Measurements from ENCODE around the gene CLIC5.
A peak's percentile ranks its signal among the peaks of the same experiment; 100 is the strongest.
"Not testable (repeated sequence)": the region's sequence is repeated elsewhere in the genome, so short reads cannot be mapped to it uniquely, and the experiment has no call there.

Gene CLIC5

DNA sequence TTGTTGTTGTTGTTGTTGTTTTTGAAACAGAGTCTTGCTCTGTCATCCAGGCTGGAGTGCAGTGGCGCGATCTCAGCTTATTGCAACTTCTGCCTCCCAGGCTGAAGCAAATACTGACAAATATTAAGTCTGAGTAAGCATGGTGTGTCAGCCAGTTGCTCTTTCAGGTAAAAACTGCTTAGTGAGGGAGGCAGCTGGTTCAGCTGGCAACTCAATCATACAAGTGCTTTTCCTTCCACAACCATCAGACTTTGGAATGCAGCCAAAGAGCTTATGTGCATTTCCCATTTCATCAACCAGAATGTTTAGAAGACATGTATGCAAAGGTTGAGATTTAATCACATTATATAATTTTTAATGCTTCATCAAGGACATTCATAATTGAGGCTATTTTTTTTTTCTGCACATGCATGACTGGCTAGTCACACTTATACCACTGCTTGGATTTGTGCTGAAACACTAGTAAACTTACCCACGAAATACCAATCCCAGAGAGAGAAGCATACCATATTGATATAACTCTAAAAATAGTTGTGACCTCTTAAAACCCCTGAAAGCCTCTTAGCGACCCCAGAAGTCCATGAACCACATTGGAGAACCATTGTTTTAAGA, 56.0 kb downstream of the CLIC5 start:
- peak; percentile 49 for FAIRE-seq

DNA sequence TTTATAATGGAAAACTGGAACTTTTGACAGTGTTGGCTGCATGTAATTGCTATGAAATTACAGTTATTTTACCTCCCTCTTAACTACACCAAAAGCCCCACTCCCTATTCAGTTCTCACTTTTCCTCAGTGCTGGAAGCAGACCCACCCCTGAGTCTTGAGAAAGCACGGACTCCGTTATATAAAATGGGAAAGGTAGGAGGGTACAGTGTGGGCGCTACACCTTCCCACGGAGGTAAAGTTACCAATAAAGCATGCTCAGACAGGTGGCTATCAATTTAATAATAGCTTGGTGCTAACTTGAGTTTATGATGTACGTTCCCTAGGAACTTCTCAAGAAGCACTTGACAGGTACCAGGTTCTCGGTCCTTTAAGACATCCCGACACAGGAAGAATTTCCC, 59.0 kb downstream of the CLIC5 start:
- no peak for FAIRE-seq

DNA sequence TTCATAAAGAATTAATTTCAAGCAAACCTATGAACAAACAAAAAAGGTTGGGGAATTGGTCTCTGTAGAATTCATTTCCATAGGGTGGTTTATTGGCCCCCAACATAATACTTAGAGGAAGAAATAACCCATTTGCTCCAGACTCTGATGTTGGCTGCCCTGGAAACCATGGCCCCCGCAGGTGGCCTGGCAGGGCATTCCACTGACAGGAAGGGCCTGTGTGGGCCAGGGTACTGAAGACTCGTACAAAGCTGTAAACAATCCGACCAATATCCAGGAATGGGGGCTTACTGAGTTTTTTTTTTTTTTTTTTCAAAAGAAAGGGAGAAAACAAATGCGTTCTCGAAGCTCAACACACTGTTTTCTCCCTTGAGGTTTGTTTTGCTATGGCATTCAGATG, 59.5 kb downstream of the CLIC5 start:
- FAIRE-seq, result no peak

DNA sequence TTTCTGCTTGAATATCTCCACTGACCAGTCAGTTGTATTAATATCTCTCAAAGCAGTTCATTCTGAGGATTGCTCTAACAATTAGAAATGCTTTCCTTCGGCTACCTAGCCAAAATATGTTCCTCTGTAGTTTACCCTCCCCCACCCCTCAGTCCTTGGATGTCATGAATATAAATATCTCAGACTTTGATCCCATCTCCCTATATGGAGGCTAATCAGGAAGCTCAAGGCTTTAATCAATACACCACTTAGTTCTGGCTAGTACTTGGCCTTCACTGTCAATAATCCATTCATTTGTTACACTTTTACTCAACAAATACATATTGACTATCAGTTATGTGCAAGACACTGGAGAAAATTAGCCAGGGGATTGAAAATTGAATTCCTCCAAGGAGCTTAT, 60.1 kb downstream of the CLIC5 start:
- no peak for FAIRE-seq

DNA sequence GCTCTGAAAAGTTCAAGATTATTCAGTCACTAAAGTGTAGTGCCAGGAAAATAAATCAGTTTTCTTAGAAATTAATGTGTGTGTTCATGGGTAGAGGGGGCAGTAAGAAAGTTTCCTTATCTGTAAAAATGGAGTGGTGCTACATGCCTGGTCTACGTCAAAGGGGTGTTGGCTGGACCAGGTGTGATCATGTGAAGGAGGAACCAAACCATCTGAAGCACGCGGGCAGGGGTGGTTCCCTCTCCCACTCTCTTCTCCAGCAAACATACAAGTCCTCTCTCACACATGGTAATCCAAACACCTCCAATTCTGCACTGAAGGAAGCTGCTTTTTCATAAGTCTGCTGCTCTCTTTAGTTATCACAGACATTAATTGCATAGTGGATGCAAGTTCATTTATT, 63.1 kb downstream of the CLIC5 start:
- no peak for FAIRE-seq

DNA sequence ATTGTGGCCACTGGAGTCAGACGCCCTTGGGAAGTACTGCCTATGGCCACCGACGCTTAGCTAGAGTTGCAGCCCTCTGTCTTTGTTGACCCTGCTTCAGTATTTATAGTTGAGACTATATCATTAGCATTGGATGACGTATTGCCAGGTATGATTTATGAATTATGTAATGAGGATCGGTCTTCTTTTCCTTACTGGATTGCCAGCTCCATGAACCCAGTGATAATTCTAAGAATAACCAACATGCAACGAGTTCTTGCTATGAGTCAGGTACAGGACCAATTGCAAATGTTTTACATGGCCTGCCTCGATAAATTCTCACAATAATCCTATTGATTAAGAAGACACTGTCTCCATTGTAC, 63.5 kb downstream of the CLIC5 start:
- no peak for FAIRE-seq

DNA sequence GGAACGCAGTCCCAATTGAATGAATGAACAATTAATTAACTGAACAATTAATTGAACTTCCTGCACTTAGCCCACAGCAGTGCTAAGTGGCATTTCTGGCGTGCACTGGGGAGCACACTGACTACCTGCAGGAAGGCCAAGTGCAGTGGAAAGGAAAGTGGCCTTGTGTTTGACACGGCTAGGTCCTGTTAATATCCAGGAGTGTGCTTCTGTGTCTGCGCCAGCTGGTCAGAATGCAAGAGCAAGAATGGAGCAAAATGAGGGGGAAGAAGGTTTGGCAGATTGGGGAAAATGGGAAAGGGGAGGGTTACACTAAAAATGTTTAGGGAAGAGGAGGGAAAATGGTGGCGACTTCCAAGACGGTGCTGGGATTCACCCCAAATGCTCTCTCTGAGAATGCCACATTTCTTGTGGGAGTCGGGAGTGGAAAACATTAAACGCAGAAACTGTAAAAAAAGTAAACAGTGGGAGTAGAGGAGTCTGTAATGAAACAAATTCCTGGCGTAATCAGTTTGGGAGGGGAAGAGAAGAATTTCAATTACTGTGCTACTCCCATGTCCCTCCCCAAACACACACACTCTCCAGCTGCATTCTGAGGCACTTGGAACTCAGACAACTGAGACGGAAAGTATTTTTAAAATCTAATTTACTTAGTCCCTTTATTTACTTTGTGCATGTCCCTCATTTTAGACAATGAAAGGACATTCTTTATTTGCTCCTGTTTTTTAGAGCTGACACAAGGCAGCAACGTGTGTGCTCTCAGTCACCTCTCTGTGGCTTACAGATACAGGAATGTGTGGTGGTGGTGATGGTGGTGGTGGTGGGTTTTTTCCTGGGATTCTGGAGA, 64.1 kb downstream of the CLIC5 start:
- FAIRE-seq, result no peak

DNA sequence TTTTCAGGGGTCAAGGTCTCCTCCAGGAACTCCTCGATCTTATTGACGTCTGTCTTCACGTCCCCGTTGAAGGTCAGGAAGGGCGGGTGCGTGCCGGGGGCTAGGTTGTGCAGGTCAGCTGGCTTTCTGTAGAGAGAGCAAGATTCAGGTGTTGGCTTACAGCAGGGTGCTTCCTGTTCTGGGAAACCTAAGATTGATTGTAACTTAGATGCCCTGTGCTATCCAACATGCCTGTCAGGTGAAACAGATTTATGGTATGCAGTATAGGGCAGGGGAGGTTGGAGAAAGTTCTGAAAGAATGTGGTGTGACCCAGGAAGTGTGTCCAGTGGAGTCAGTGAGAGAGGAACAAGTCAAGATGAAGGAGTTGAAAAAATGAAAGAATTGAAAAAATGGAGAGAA, 66.4 kb downstream of the CLIC5 start:
- no peak for FAIRE-seq

DNA sequence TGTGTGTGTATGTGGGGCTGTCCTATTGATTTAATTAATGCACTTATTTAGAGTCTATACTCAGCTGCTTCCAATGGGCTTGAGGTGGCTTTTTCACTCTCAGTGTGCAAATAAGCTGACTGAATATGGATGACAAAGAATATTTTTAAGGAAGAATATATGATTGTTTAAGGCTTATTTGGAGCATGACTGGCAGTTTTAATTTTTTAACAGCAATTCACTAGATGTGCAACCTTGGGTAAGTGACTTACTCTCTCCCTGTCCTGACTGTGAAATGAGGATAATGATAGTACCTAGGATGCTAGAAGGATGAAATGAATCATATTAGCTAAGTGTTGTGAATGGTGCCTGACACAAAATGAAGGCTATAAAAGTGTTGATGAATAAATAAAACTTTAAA, 67.9 kb downstream of the CLIC5 start:
- no peak for FAIRE-seq

DNA sequence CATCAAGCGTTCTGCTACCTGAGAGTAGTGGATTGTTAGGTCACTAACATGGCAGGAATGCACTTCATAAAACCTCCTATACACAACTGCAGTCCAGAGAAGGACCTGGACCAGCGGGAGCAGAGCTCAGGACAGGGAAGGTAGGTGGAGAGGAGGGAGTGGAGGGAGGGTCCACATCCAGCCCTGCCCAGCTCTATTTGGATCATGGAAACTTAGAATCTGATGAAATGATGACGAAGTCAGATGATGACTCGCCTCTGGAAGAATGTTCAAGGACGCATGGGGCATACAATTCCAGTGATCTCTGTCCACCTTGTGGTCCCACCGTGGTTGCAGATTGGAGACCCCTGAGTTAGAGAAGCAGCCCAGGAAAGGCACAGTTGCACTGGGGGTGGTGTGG, 68.8 kb downstream of the CLIC5 start:
- no peak for FAIRE-seq

DNA sequence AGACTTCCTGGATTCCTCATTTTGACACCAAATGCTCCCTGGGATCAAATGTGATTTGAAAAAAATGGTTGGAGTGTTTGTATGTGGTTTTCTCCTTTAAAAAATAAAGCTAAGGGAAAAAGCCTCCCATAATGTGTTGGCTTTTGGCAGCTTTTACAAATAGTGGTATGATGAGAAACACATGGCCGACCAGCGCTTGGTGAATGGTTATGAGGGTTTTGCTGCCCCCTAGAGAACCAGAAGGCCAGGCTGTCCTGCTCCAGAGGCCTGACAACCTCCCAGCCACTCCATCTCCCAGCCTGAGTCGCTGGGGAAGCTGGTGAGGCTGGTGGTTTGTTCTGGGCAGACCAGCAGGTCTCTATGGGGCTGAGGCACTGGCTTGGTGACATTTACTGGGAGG, 69.3 kb downstream of the CLIC5 start:
- FAIRE-seq, result no peak

DNA sequence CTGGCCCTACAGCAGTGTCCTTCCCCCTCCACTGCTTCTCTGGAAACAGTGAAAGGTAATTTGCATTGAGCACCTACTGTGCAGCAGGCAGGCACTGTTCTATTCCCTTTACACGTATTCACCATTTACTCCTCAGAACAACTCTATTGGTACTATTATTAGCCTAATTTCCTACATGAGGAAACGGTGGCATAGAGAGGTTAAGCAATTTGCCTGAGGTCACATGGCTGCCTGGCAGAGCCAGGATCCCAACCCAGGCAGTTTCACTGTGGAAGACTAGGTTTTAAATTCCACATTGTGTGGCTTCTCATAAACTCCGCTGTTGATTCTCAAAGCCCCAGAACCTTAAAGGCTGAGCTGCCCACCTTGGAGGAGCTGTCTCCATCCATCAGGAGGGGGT, 72.7 kb downstream of the CLIC5 start:
- no peak for FAIRE-seq

DNA sequence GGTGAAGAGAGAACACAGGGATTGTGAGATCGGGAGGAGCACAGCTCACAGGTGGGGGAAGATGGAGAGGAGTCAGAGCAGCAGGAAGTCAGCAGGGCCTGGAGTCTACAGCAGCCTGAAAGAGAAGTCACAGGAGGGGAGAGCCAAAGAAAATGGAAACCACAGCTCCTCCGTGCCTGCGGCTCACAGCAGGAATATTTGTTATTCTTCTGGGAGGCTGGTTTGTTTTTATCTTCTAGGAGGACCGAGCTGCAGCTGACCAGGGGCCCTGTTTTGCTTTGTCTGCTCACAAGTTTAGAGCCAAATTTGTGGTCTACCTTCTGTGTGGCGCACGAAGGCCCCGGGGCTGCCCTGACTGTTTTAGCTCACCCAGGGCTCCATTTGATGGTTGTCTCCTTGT, 81.8 kb downstream of the CLIC5 start:
- FAIRE-seq, result no peak

DNA sequence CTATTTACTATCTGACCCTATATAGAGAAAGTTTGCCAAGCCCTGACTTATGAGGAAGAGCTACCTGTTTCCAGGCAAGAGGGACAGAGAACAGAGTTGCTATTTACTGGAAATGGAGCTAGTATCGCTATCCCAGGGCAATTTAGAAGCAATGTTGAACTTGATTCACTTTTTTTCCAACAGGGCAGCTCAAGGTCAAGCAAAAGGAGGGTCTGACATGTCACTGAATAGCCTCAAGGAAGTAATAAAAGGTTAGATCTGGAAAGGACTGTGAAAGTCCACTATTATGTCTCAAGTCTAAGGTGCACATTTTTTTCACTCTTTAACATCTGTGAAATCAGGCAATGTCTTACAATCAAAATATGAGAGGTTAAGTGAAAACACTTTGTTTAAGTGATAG, 84.4 kb downstream of the CLIC5 start:
- FAIRE-seq, result no peak

DNA sequence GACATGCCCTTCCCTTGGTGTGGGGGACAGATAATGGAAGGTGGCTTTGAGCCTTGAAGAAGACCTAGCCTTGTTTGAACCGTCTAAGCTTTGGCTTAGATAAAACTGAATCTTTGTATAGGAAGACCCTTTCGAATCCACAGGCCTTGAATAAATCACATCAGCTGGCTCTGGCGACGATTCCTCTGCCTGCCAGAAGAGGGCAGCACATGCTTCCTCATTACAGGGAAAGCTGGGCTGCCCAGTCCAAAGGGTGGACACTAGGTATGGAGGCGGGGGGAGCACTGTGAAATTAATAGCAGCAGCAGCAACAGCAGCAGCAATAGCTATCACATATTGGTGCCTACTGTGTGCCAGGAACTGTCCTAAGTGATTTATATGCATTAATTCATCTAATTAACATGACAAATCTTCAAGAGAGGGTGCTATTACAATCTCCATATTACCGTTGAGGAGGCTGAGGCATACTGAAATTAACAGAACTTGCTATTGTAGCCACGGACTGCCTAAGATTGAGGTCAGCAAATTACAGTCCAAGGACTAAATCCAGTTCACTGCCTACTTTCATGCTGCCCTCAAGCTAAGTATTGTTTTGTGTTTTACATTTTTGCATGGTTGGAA, 85.1 kb downstream of the CLIC5 start:
- FAIRE-seq, result no peak

DNA sequence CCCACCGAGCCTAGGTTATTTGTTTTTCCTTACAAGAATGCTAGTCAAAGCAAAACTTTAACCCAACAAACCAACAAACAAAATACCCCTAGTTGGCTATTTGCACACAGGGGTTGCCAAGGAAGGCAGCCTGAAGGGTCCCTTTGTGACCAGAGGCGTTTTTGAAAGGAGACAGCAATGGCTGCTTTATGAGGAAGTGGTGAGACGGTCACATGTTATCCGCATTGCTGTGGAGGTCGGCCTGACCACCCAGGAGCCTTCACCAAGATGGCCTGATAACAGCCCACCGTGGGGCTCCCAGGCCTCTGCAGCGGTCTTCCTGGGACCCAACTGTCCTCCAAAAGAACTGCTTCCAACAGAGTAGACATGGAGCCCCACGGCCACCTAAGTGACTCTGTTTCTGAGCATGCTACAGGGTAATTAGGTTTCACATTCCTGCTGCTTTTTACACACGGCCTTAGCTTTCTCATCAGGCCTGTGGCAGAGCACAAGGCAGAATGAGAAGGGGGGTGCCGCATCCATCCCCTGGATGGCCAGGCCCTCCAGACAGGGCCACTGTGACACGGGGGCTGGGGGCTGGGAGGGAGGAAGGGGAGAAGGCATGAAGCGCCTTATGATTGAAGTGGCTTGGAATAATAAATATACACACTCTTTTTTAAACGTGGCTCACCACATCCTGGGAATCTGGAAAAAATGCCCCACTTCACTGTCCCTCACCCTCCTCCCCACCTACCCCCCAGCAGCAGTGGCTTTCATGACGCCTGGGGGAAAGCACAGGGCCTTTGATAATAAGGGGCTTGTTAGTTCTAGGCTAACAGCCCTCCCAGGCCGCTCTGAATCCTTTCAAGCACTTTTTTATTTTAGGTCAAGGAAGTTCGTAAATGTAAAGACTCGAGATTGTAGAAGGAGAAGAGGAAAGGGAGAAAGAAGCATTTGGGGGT, 86.0 kb downstream of the CLIC5 start:
- FAIRE-seq, result no peak

DNA sequence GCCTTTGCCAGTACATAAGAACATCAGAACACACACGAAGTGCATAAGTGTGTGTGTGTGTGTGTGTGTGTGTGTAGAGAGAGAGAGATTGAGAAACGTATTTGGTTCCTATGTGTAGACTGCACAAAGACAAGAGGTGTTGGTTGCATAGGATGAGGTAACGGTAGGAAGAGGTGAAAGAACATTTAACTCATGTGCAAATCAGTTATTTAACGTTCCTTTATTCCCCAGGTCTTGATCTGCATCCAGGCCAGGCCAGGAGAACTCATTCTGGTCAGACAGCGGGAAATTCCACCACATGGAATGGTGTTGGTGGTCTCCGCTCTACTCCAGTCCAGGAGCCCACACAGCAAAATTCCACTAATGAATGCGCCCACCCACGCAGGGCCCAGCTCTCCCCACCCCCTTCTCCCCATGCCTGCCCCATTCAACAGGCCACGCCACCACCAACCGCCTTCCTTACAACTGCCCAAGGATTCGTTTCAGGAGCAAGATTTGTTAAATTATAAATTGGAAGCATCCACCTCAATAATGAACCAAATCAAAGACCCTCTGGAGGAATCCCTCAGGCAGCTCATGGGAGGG, 86.8 kb downstream of the CLIC5 start:
- FAIRE-seq, result no peak

DNA sequence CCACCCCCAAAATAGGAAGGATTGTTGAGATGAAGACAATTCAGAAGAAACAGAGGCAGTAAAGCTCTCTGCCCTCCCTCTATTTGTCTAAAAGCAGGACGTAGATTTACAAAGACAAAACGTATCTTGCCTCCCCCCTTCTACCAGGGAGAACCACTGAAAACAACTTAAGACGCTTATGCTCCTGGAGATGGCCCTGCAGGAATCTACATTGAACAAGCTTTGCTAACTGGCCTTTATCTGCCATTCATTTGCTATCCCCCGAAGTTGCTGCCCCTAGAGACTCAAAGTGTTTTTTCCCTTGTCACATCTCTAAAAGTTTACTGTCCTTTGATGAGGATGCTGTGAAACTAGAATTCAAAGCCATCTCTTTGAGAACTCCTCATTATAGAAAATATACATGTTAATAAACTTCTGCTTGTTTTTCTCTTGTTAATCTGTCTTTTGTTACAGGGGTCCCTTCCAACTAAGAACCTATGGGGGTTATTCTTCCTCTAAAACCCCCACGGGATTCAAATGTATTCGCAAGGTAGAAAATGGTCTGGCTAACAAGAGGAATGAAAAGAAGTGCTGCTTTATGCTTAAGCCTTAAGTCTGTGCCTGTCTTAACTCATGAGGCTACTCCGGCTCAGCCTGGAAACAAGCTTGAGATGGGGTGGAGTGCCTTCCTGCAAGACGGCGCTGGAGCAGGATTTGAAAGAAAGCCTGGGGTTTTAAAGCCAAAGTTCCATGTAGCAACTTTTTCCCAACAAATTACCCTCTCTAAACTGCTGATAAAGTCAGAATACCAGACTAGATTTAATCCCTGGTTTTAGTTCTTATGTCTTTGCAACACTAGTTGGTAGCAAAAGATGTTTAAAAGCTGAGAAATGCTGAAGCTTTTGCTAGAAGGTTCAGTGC, 88.0 kb downstream of the CLIC5 start:
- FAIRE-seq, result no peak

DNA sequence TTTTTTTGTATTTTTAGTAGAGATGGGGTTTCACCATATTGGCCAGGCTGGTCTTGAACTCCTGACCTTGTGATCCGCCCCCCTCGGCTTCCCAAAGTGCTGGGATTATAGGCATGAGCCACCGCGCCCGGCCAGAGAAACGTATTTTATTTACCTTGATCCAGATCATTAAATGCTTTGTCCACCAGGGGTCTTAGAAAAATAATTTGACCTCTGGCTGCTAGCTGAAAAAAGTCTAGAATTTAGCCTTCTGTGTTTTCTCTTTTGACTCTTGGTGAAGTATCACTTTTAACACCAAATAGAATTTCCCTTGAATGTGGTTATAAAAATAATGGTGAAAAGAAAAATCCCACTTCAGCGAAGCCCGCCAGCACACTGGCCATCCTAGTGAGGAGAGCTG, 89.2 kb downstream of the CLIC5 start:
- not testable (repeated sequence) for FAIRE-seq

DNA sequence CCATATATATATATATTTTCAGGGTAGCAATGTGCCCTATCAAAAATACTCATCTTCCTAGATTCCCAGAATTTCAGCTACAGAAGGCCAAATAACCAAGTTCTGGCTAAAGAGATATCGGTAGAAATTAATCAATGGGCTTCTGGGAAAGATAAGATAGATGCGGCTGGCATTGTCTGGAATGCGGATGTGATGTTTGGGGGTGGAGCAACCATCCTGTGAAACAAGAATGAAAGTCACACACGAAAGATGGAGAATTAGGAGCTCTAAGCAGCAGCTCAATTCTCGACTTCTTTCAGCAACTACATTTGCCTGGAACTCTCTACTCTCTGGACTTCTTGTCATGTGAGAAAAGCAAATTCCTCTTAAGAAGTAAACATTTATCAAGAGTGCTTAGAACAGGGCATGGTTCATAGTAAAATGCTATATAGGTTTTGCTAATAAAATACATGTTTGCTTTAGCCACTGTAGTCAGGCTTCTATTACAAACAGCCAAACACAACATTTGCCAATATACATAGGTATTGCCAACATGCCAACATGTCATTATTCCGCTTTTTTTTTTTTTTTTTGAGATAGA, 90.8 kb downstream of the CLIC5 start:
- no peak for FAIRE-seq

DNA sequence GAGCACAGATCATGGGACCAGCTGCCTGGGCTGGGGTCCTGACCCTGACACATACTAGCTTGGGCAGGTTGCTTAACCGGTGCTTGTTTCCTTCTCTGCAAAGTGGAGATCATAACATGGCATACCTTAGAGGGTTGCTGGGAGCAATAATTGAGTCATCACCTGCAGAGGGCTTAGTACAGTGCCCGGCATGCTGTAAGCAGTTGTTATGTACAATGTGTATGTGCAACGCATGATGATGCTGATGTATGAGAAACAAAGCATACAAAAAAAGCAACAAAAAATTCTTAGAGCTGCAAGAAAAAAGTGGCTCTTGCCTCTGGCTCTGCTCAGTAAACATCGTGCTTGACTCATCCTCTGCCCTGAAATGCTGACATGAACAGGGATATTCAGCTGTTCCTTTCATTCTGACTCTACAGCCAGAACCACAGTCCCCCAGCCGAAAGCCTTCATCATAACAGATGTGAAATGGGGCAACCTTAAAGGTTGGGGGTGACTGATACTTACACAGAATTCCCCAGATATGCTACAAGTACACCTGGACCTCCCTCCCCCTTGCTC, 91.7 kb downstream of the CLIC5 start:
- no peak for FAIRE-seq
